K562 (cell line): ENCODE data around the gene CADM2. TPM values are rescaled to one million over a fixed set of nuclear protein-coding genes. Genes with fewer than 3 reads are reported as not detected.

ENCODE experiments used
- ATAC-seq: fragments of 200-7000 bp; cut with Tn5 transposase; 3 replicates; pipeline ENCODE4 v1.9.1; 2020; ENCODE audit warnings: moderate library complexity
- BruUV-seq: library from RNA; stranded (reverse); fragments of 400-500 nt; replicated peaks from 2 replicates; lab custom pipeline; 2021; lab: Mats Ljungman, UMichigan
- CTCF ChIA-PET: fragments of 300-600 bp; formaldehyde crosslinking; extraction: SDS; loops from one replicate; lab custom pipeline; 2021; ENCODE audit warnings: low intra/inter-chr PET ratio; lab: Yijun Ruan, JAX
- POLR2A ChIA-PET: fragments of 300-600, 350-650 bp; sonication (Branson Sonifier 250); formaldehyde crosslinking; extraction: SDS; loops from one replicate; lab custom pipeline; 2021; ENCODE audit warnings: antibody characterized with exemption, inconsistent platforms; lab: Yijun Ruan, JAX
- DNase-seq, 4 experiments: peaks; one replicate each; pipeline versions ENCODE4 v3.0.0 to v3.0.0-alpha.2; 2011 to 2018; ENCODE audit warnings: low spot score in 3 of 4, mixed read lengths in 3 of 4; ENCODE audit errors: extremely low read depth in 1 of 4
- FAIRE-seq: peaks from 2 replicates; lab custom pipeline; 2011; peaks lifted over from hg19 to GRCh38; lab: Jason Lieb, UNC
- H2AFZ ChIP-seq: 2 replicates; pipeline ENCODE4 v1.6.0; 2011; ENCODE audit warnings: low read depth, low read length, control low read depth, inconsistent platforms
- H3K27ac ChIP-seq: fragments of 200-600 bp; 3 replicates; pipeline ENCODE4 v1.8.0; 2011; ENCODE audit warnings: low read depth, mild to moderate bottlenecking, control low read depth, inconsistent platforms, low read length, moderate library complexity, mixed read lengths; ENCODE audit errors: extremely low read depth
- H3K27me3 ChIP-seq, 2 experiments: fragments of 300-600 bp in 1 of 2; 2 replicates in 1 of 2; 3 replicates in 1 of 2; pipeline versions ENCODE4 v1.6.0 to v1.8.0; 2011; ENCODE audit warnings: inconsistent platforms in 2 of 2, low read length in 2 of 2, mild to moderate bottlenecking in 1 of 2, mixed read lengths in 1 of 2, moderate library complexity in 1 of 2; ENCODE audit not compliant: control insufficient read depth in 2 of 2, insufficient read depth in 2 of 2
- H3K36me3 ChIP-seq: fragments of 300-600 bp; 3 replicates; pipeline ENCODE4 v1.8.0; 2011; ENCODE audit warnings: mild to moderate bottlenecking, low read length, inconsistent platforms; ENCODE audit not compliant: control insufficient read depth, insufficient read depth
- H3K4me1 ChIP-seq, 2 experiments: fragments of 200-600 bp in 1 of 2; replicated peaks in 1 of 2; 2 replicates in 1 of 2; 3 replicates in 1 of 2; pipeline versions ENCODE4 v1.5.1 to v1.8.0; 2011; ENCODE audit warnings: inconsistent platforms in 2 of 2, low read length in 2 of 2, mild to moderate bottlenecking in 1 of 2, mixed read lengths in 1 of 2, moderate library complexity in 1 of 2; ENCODE audit not compliant: control insufficient read depth in 2 of 2, insufficient read depth in 2 of 2
- H3K4me2 ChIP-seq: 2 replicates; pipeline ENCODE4 v1.6.1; 2011; ENCODE audit warnings: low read length, control low read depth, inconsistent platforms, mixed read lengths; ENCODE audit not compliant: insufficient read depth
- H3K4me3 ChIP-seq: fragments of 200-600 bp; sonication (generic), shearing (Covaris generic); 2 replicates; pipeline ENCODE4 v1.5.1; 2016; ENCODE audit warnings: control low read depth, inconsistent platforms
- H3K79me2 ChIP-seq: fragments of 200-600 bp; 3 replicates; pipeline ENCODE4 v1.8.0; 2011; ENCODE audit warnings: low read length, inconsistent platforms; ENCODE audit not compliant: control insufficient read depth, insufficient read depth
- H3K9ac ChIP-seq, 2 experiments: 2 replicates each; pipeline versions ENCODE4 v1.6.0 to v1.6.1; 2011; ENCODE audit warnings: low read depth in 2 of 2, low read length in 2 of 2, control low read depth in 1 of 2, inconsistent platforms in 1 of 2, mild to moderate bottlenecking in 1 of 2, mixed read lengths in 1 of 2; ENCODE audit not compliant: insufficient read depth in 1 of 2
- H3K9me1 ChIP-seq: one replicate; pipeline ENCODE4 v1.6.0; 2011; ENCODE audit warnings: inconsistent platforms, mild to moderate bottlenecking, low read length, moderate library complexity; ENCODE audit not compliant: control insufficient read depth, insufficient read depth
- H3K9me3 ChIP-seq: replicated peaks from 2 replicates; pipeline ENCODE4 v1.5.1; 2011; ENCODE audit warnings: low read depth, low read length, inconsistent platforms; ENCODE audit not compliant: control insufficient read depth, insufficient read depth
- H4K20me1 ChIP-seq: replicated peaks from 2 replicates; pipeline ENCODE4 v1.6.1; 2011; ENCODE audit warnings: low read length, inconsistent platforms, mixed read lengths; ENCODE audit not compliant: control insufficient read depth, insufficient read depth
- CEBPB ChIP-seq: fragments of 450-650 bp; IDR thresholded peaks from 2 replicates; pipeline ENCODE4 v1.6.1; 2016; ENCODE audit warnings: missing genetic modification characterization, missing compliant biosample characterization
- CHD4 ChIP-seq: fragments of 200-600 bp; sonication (generic); IDR thresholded peaks from 3 replicates; pipeline ENCODE4 v1.6.1; 2012; ENCODE audit warnings: low read depth, mild to moderate bottlenecking, mixed read lengths, low read length, inconsistent platforms; ENCODE audit not compliant: insufficient read depth, insufficient replicate concordance, poor library complexity, severe bottlenecking
- CREB5 ChIP-seq: fragments of 250-450 bp; sonication (Bioruptor Pico); IDR thresholded peaks from 2 replicates; pipeline ENCODE4 v1.5.0; 2020; ENCODE audit warnings: mild to moderate bottlenecking
- CXXC5 ChIP-seq: fragments of 250-450 bp; sonication (Bioruptor Pico); IDR thresholded peaks from 2 replicates; pipeline ENCODE4 v1.8.0; 2022; ENCODE audit warnings: inconsistent platforms, mild to moderate bottlenecking, moderate library complexity
- ELF4 ChIP-seq: fragments of 450-650 bp; formaldehyde crosslinking; IDR thresholded peaks from 2 replicates; pipeline ENCODE4 v1.4.0; 2022; ENCODE audit warnings: missing genetic modification characterization
- HDAC2 ChIP-seq: fragments of 450-650 bp; IDR thresholded peaks from 2 replicates; pipeline ENCODE4 v1.6.1; 2016; ENCODE audit warnings: mild to moderate bottlenecking
- IFI16 ChIP-seq: fragments of 250-450 bp; sonication (Bioruptor Pico); IDR thresholded peaks from 2 replicates; pipeline ENCODE4 v2.1.2; 2022; ENCODE audit warnings: mild to moderate bottlenecking, inconsistent platforms
- NCOA1 ChIP-seq: fragments of 450-650 bp; IDR thresholded peaks from 2 replicates; pipeline ENCODE4 v1.6.1; 2016; ENCODE audit warnings: low read depth
- NR4A1 ChIP-seq, 2 experiments: fragments of 250-450 bp in 1 of 2; fragments of 450-650 bp in 1 of 2; sonication (Bioruptor Pico) in 1 of 2; IDR thresholded peaks; 2 replicates each; pipeline versions ENCODE4 v1.4.0 to v1.6.1; 2016 to 2020; ENCODE audit warnings: mild to moderate bottlenecking in 2 of 2, missing compliant biosample characterization in 1 of 2, missing genetic modification characterization in 1 of 2, moderate library complexity in 1 of 2
- NUFIP1 ChIP-seq: fragments of 450-650 bp; IDR thresholded peaks from 2 replicates; pipeline ENCODE4 v1.6.1; 2018; ENCODE audit not compliant: partially characterized antibody
- POLR3A ChIP-seq: IDR thresholded peaks from 2 replicates; pipeline ENCODE4 v1.6.1; 2011; ENCODE audit warnings: borderline replicate concordance, mild to moderate bottlenecking, moderate library complexity; ENCODE audit not compliant: insufficient read length, insufficient read depth; ENCODE audit errors: extremely low read depth
- RB1 ChIP-seq: fragments of 450-650 bp; IDR thresholded peaks from 2 replicates; pipeline ENCODE4 v1.6.1; 2017; ENCODE audit warnings: low read depth, mild to moderate bottlenecking
- SP2 ChIP-seq: IDR thresholded peaks from 2 replicates; pipeline ENCODE4 v1.6.1; 2011; ENCODE audit warnings: mild to moderate bottlenecking, low read depth, low read length, moderate library complexity; ENCODE audit not compliant: poor library complexity, severe bottlenecking; ENCODE audit errors: extremely low read depth
- ZBTB17 ChIP-seq: fragments of 450-650 bp; formaldehyde crosslinking; IDR thresholded peaks from 2 replicates; pipeline ENCODE4 v1.4.0; 2020; ENCODE audit warnings: mild to moderate bottlenecking
- ZNF263 ChIP-seq: sonication (generic); formaldehyde crosslinking; IDR thresholded peaks from 2 replicates; pipeline ENCODE4 v1.8.0; 2022; ENCODE audit warnings: mild to moderate bottlenecking, missing genetic modification reagents, borderline replicate concordance
- ZNF408 ChIP-seq: fragments of 250-450 bp; sonication (Bioruptor Pico); IDR thresholded peaks from 2 replicates; pipeline ENCODE4 v1.4.0; 2020; ENCODE audit warnings: low read depth, mild to moderate bottlenecking, moderate library complexity
- WGBS: fragments of 100-300 bp; shearing (Covaris generic); methylation state at CpG from one replicate; pipeline ENCODE4 v1.1.6; 2016; ENCODE audit warnings: low coverage, mixed read lengths; ENCODE audit not compliant: insufficient coverage; ENCODE audit errors: missing lambda C conversion rate; 5-methylcytosine and 5-hydroxymethylcytosine counted together
- in situ Hi-C: fragments of 300-500 bp; cut with MboI; formaldehyde crosslinking; loops from 4 replicates; pipeline ENCODE4 v1.15.0; 2018; ENCODE audit warnings: inconsistent platforms, mixed read lengths
- intact Hi-C: fragments of 100-400 bp; cut with micrococcal nuclease; formaldehyde crosslinking; loops from 2 replicates; pipeline ENCODE4 v1.14.2; 2022
- polyA plus RNA-seq, 8 experiments: library from polyadenylated mRNA; depleted of rRNA in 4 of 8; stranded (reverse) in 5 of 8; unstranded in 3 of 8; fragments of >200 nt; fragmentation: Nextera tagmentation in 2 of 8; fragmentation: Illumina TruSeq in 1 of 8; extraction: Ambion mirVana in 2 of 8; extraction: Trizol in 1 of 8; gene quantifications; 2 replicates each; pipeline versions ENCODE4 v1.2.1 to v1.2.3, GENCODE V29; 2011 to 2014; ENCODE audit warnings: inconsistent platforms in 1 of 8, missing spikeins in 1 of 8
- total RNA-seq, 7 experiments: library from RNA; depleted of rRNA in 6 of 7; stranded (reverse); fragments of >200 nt in 6 of 7; fragmentation: Illumina TruSeq in 2 of 7; extraction: Trizol in 2 of 7; gene quantifications; 2 replicates each; pipeline versions ENCODE4 v1.2.1 to v1.2.3, GENCODE V29; 2011 to 2021; ENCODE audit warnings: low replicate concordance in 1 of 7
- TF ChIP-seq, protein P1 (sequence below): fragments of 250-450 bp; sonication (Bioruptor Pico); IDR thresholded peaks from 2 replicates; pipeline ENCODE4 v1.5.0; 2022; ENCODE audit warnings: mild to moderate bottlenecking

The CADM2 gene
- total and polyA plus RNA-seq, 9 of the 15 experiments (the other 6 are each of a cell fraction or from before 2014, with no cell fraction given) = 0.11 to 3.2 (median 0.95) TPM

GRCh38 chr3:85877631-85878030 lies 918.8 kb downstream of the CADM2 start (continued):
- TF ChIP-seq IFI16 (no peak), NCOA1 (no peak), POLR3A (no peak), CEBPB (tag) (no peak), ZNF263 (CRISPR knock-in tag) (no peak), CREB5 (CRISPR knock-in tag) (no peak), HDAC2 (no peak)

DNA sequence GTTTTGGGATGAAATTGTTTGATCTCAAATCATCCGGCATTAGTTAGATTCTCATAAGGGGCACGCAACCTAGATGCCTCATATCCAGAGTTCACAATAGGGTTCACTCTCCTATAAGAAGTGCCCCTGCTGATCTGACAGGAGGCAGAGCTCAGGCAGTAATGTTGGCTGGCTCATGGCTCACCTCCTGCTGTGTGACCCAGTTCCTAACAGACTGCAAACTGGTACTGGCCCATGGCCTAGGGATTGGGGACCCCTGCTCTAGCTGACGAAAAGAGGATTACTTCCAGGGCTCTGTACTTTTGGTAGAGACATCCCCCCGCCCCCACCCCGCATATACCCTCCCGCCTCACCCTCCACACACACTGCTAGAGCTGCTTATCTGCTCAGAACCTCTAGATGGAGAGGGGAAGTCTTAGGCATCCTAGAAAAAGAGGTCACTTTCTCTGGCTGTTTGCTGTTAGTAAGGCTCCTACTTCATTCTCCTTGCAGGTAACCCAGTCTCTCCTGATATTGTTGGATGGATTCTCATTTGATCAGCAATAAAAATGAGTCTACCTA lies 923.1 kb downstream of the CADM2 start:
- no peak overlapping the region for H2AFZ ChIP-seq
- POLR2A ChIA-PET = no interaction called here
- in situ Hi-C loops = no loop called here
- TF ChIP-seq, protein P1, sequence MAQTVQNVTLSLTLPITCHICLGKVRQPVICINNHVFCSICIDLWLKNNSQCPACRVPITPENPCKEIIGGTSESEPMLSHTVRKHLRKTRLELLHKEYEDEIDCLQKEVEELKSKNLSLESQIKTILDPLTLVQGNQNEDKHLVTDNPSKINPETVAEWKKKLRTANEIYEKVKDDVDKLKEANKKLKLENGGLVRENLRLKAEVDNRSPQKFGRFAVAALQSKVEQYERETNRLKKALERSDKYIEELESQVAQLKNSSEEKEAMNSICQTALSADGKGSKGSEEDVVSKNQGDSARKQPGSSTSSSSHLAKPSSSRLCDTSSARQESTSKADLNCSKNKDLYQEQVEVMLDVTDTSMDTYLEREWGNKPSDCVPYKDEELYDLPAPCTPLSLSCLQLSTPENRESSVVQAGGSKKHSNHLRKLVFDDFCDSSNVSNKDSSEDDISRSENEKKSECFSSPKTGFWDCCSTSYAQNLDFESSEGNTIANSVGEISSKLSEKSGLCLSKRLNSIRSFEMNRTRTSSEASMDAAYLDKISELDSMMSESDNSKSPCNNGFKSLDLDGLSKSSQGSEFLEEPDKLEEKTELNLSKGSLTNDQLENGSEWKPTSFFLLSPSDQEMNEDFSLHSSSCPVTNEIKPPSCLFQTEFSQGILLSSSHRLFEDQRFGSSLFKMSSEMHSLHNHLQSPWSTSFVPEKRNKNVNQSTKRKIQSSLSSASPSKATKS (CRISPR knock-in tag) = no peak
- TF ChIP-seq ZNF408 (CRISPR knock-in tag) (no peak), ZBTB17 (CRISPR knock-in tag) (no peak), ELF4 (CRISPR knock-in tag) (no peak), RB1 (no peak), CXXC5 (no peak), SP2 (no peak), CHD4 (no peak), NUFIP1 (no peak), NR4A1 (CRISPR knock-in tag; IDR thresholded peaks at IDR 0.05) (no peak), NR4A1 (tag; IDR thresholded peaks at IDR 0.05) (no peak)

More for the DNA sequence above, 923.1 kb downstream of the CADM2 start:
- no TSS peak for BruUV-seq
- ATAC-seq = no peak
- CTCF ChIA-PET = no interaction called here
- H3K9me1 ChIP-seq = no peaks in the 10 kb centered on the region
- H3K9me3 ChIP-seq = no peaks in the 10 kb centered on the region
- H3K4me3 ChIP-seq = no peak overlapping the region
- 14% methylated on average over 1 of the region's 6 CpGs for WGBS
- no peaks in the 10 kb centered on the region for H3K27me3 ChIP-seq
- no peak overlapping the region for H3K9ac ChIP-seq
- H3K79me2 ChIP-seq = no peaks in the 10 kb centered on the region
- DNase-seq = no peak
- H3K4me2 ChIP-seq = no peak overlapping the region
- no peaks in the 10 kb centered on the region for H3K4me1 ChIP-seq
- intact Hi-C loops = no loop called here
- no peak for FAIRE-seq
- H4K20me1 ChIP-seq = no peaks in the 10 kb centered on the region
- H3K27ac ChIP-seq = no peak overlapping the region
- no peaks in the 10 kb centered on the region for H3K36me3 ChIP-seq
